ENCODE data around the gene CPHXL. TPM values are rescaled to one million over a fixed set of nuclear protein-coding genes. Genes with fewer than 3 reads are reported as not detected.

Gene CPHXL
- total RNA-seq, 1 experiment from 2014 or later, result not detected

GRCh38 chr16:75733305-75734211, 7.3 kb upstream of the CPHXL start:
- H2AFZ ChIP-seq (ENCODE audit: low read length), result no peak overlapping the region
- H3K27me3 ChIP-seq (ENCODE audit: insufficient read depth, low read length), result no peaks in the 10 kb centered on the region
- no peak overlapping the region for H2BK15ac ChIP-seq (ENCODE audit: low read depth, low read length)
- no peak overlapping the region for H2BK120ac ChIP-seq (ENCODE audit: low read depth, low read length, poor library complexity, severe bottlenecking)
- no peaks in the 10 kb centered on the region for H3K79me1 ChIP-seq (ENCODE audit: insufficient read depth, low read depth, low read length, poor library complexity, severe bottlenecking)
- H3K27me3 Mint-ChIP-seq (ENCODE audit: low read depth), result peaks cover 5% of the 10 kb centered on the region
- H3K23ac ChIP-seq (ENCODE audit: insufficient read length, low read depth, low read length), result no peak overlapping the region
- no peak overlapping the region for H3K27ac ChIP-seq (ENCODE audit: insufficient read length, low read depth, low read length)
- H3K56ac ChIP-seq (ENCODE audit: insufficient read length, low read depth, low read length), result no peak overlapping the region
- no peak overlapping the region for H2BK5ac ChIP-seq (ENCODE audit: insufficient read length, low read length)
- H3K79me2 ChIP-seq (ENCODE audit: insufficient read depth, low read length), result no peaks in the 10 kb centered on the region
- no peak overlapping the region for H3K14ac ChIP-seq (ENCODE audit: insufficient read depth, low read length)
- H3K4me1 ChIP-seq (ENCODE audit: insufficient read depth, low read length), result no peaks in the 10 kb centered on the region
- H3K4ac ChIP-seq (ENCODE audit: low read depth, low read length), result no peak overlapping the region
- H2AK5ac ChIP-seq (ENCODE audit: insufficient read length, low read length), result no peak overlapping the region
- WGBS (ENCODE audit: extremely low coverage, insufficient read length, low lambda C conversion rate), result no CpG with 5 or more reads among the region's 6 CpGs
- H4K20me1 ChIP-seq (ENCODE audit: control insufficient read depth, insufficient read depth, insufficient read length), result no peaks in the 10 kb centered on the region
- no peak overlapping the region for H3T11ph ChIP-seq (ENCODE audit: low read length)
- H3K18ac ChIP-seq (ENCODE audit: insufficient read length, low read depth, low read length), result no peak overlapping the region
- no peak for TF ChIP-seq CTCF (conservative IDR thresholded peaks at IDR 0.05)
- H4K5ac ChIP-seq (ENCODE audit: insufficient read length, low read depth, low read length), result no peak overlapping the region
- H4K91ac ChIP-seq (ENCODE audit: insufficient read length, low read depth, low read length), result no peak overlapping the region
- no peak overlapping the region for H4K8ac ChIP-seq (replicated peaks; ENCODE audit: insufficient read length, low read depth, low read length)
- H3K4me3 Mint-ChIP-seq, result no peak overlapping the region
- H3K36me3 Mint-ChIP-seq (ENCODE audit: insufficient read depth in 1 of 3, low read depth in 3 of 3), result peaks cover 0 to 2% (median 0%) of the 10 kb centered on the region in 3 experiments; a peak in 2 of 7 replicates
- H3K23me2 ChIP-seq (ENCODE audit: insufficient read length, low read depth, low read length, poor library complexity, severe bottlenecking), result no peaks in the 10 kb centered on the region
- H3K9me3 ChIP-seq (ENCODE audit: control insufficient read depth, low read depth, low read length), result no peaks in the 10 kb centered on the region
- no peak overlapping the region for H3K27ac Mint-ChIP-seq
- DNase-seq, result no peak
- peaks cover 6 to 8% of the 10 kb centered on the region in 2 experiments; a peak in 2 of 4 replicates for H3K4me1 Mint-ChIP-seq
- no peak overlapping the region for H2BK12ac ChIP-seq (ENCODE audit: insufficient read length, low read depth, low read length)
- H2BK20ac ChIP-seq (ENCODE audit: low read depth, low read length, poor library complexity, severe bottlenecking), result no peak overlapping the region
- H3K4me2 ChIP-seq (ENCODE audit: insufficient read depth, insufficient read length, low read length), result no peak overlapping the region
- no peak overlapping the region for H3K9ac ChIP-seq (ENCODE audit: extremely low read depth, insufficient read length, low read length)
- H3K9me3 Mint-ChIP-seq, result peaks cover 11 to 20% of the 10 kb centered on the region in 2 experiments

Measured in H9 (cell line).